Breast epithelium (tissue), 3 donors: ENCODE results near the gene MTREX.

ENCODE experiments used
- CTCF ChIP-seq, 3 donors: fragments of 450-650 bp; IDR thresholded peaks; one replicate each; pipeline ENCODE4 v1.5.1; 2016 to 2017; ENCODE audit warnings: antibody characterized with exemption in 3 of 3, mild to moderate bottlenecking in 3 of 3, moderate library complexity in 3 of 3
- POLR2A ChIP-seq: fragments of 450-650 bp; IDR thresholded peaks from one replicate; pipeline ENCODE4 v1.6.1; 2016; ENCODE audit warnings: antibody characterized with exemption, mild to moderate bottlenecking, moderate library complexity
- POLR2AphosphoS5 ChIP-seq, 3 donors: sonication (generic); formaldehyde crosslinking; IDR thresholded peaks; one replicate each; pipeline ENCODE4 v1.6.1; 2017; ENCODE audit warnings: antibody characterized with exemption in 3 of 3

- TF ChIP-seq CTCF (IDR thresholded peaks at IDR 0.05) (no peak), POLR2A (no peak), POLR2AphosphoS5 (IDR thresholded peaks at IDR 0.05) (no peak)
These were observed 105.9 kb downstream of the MTREX start for GRCh38 chr5:55413644-55414043.
